Keratinocyte (primary cell): ENCODE results near the gene PPFIA1. TPM values are rescaled to one million over a fixed set of nuclear protein-coding genes. Genes with fewer than 3 reads are reported as not detected.

Experiments
- DNase-seq: peaks from one replicate; pipeline ENCODE4 v3.0.0-alpha.2; 2011; ENCODE audit warnings: low read depth, missing footprints, low spot score
- FAIRE-seq: peaks from 2 replicates; lab custom pipeline; 2011; peaks lifted over from hg19 to GRCh38; lab: Jason Lieb, UNC
- H2AFZ ChIP-seq: 2 replicates; pipeline ENCODE4 v1.6.0; 2012; ENCODE audit warnings: low read length, control low read depth, inconsistent platforms; ENCODE audit not compliant: control insufficient read depth
- H3K27ac ChIP-seq: 2 replicates; pipeline ENCODE4 v1.5.1; 2011; ENCODE audit warnings: low read length; ENCODE audit not compliant: control insufficient read depth, insufficient read depth
- H3K27me3 ChIP-seq: 3 replicates; pipeline ENCODE4 v1.6.0; 2011; ENCODE audit warnings: low read length; ENCODE audit not compliant: control insufficient read depth, insufficient read depth; ENCODE audit errors: extremely low read depth
- H3K36me3 ChIP-seq, 2 experiments: 2 replicates in 1 of 2; 3 replicates in 1 of 2; pipeline ENCODE4 v1.5.1; 2011; ENCODE audit warnings: low read length in 2 of 2, mild to moderate bottlenecking in 1 of 2; ENCODE audit not compliant: control insufficient read depth in 2 of 2, insufficient read depth in 2 of 2; ENCODE audit errors: extremely low read depth in 1 of 2
- H3K4me1 ChIP-seq: 3 replicates; pipeline ENCODE4 v1.5.1; 2011; ENCODE audit warnings: low read length; ENCODE audit not compliant: control insufficient read depth, insufficient read depth; ENCODE audit errors: extremely low read depth
- H3K4me2 ChIP-seq: 3 replicates; pipeline ENCODE4 v1.6.0; 2011; ENCODE audit warnings: low read depth, low read length; ENCODE audit not compliant: control insufficient read depth, insufficient read depth; ENCODE audit errors: extremely low read depth
- H3K4me3 ChIP-seq, 3 experiments: fragments of 200-600 bp in 1 of 3; sonication (generic) in 1 of 3; 2 replicates in 2 of 3; 3 replicates in 1 of 3; pipeline ENCODE4 v1.5.1; 2011 to 2016; ENCODE audit warnings: low read length in 3 of 3, mild to moderate bottlenecking in 3 of 3, control low read depth in 2 of 3, inconsistent platforms in 1 of 3, low read depth in 1 of 3, mixed read lengths in 1 of 3, mixed run types in 1 of 3, moderate library complexity in 1 of 3; ENCODE audit not compliant: control insufficient read depth in 2 of 3, insufficient read depth in 2 of 3; ENCODE audit errors: extremely low read depth in 1 of 3
- H3K79me2 ChIP-seq: 2 replicates; pipeline ENCODE4 v1.6.0; 2012; ENCODE audit warnings: low read length; ENCODE audit not compliant: control insufficient read depth, insufficient read depth
- H3K9ac ChIP-seq: 3 replicates; pipeline ENCODE4 v1.6.0; 2011; ENCODE audit warnings: low read length; ENCODE audit not compliant: control insufficient read depth, insufficient read depth; ENCODE audit errors: extremely low read depth
- H3K9me1 ChIP-seq: 3 replicates; pipeline ENCODE4 v1.6.0; 2011; ENCODE audit warnings: low read length; ENCODE audit not compliant: control insufficient read depth, insufficient read depth; ENCODE audit errors: extremely low read depth
- H3K9me3 ChIP-seq: 2 replicates; pipeline ENCODE4 v1.5.1; 2012; ENCODE audit warnings: low read depth, low read length; ENCODE audit not compliant: control insufficient read depth
- H4K20me1 ChIP-seq: 3 replicates; pipeline ENCODE4 v1.6.0; 2011; ENCODE audit warnings: low read length; ENCODE audit not compliant: control insufficient read depth, insufficient read depth; ENCODE audit errors: extremely low read depth
- EZH2 ChIP-seq: IDR thresholded peaks from one replicate; pipeline ENCODE4 v1.6.1; 2012; ENCODE audit warnings: inconsistent platforms, mild to moderate bottlenecking, low read length, moderate library complexity
- dilution Hi-C: fragments of 300-500 bp; cut with MboI; formaldehyde crosslinking; loops from one replicate; pipeline ENCODE4 v1.7.0; 2020; ENCODE audit warnings: low sequenced_read_pairs; ENCODE audit not compliant: extremely low pct_ligation_motif_present
- polyA minus RNA-seq, 3 experiments: library from RNA; depleted of rRNA, polyadenylated mRNA; stranded (reverse); fragments of >200 nt; gene quantifications; 1 replicate in 1 of 3; 2 replicates in 1 of 3; 3 replicates in 1 of 3; pipeline ENCODE4 v1.2.3, GENCODE V29; 2011
- polyA plus RNA-seq, 5 experiments: library from polyadenylated mRNA; depleted of rRNA in 3 of 5; stranded (reverse) in 3 of 5; stranded (forward) in 1 of 5; unstranded in 1 of 5; fragments of >200 nt; gene quantifications; 1 replicate in 1 of 5; 2 replicates in 3 of 5; 3 replicates in 1 of 5; pipeline versions ENCODE4 v1.2.1 to v1.2.3, GENCODE V29; 2011 to 2012; ENCODE audit warnings: missing spikeins in 2 of 5, low read depth in 1 of 5, low replicate concordance in 1 of 5
- TF ChIP-seq, protein P1 (sequence below), 3 experiments: IDR thresholded peaks in 1 of 3; conservative IDR thresholded peaks in 1 of 3; optimal IDR thresholded peaks in 1 of 3; 2 replicates in 2 of 3; 3 replicates in 1 of 3; pipeline versions ENCODE3 to v1.5.1; 2011; ENCODE audit warnings: low read length in 3 of 3, mild to moderate bottlenecking in 3 of 3, moderate library complexity in 2 of 3, control low read depth in 1 of 3, inconsistent platforms in 1 of 3; ENCODE audit not compliant: insufficient read depth in 2 of 3; ENCODE audit errors: extremely low read depth in 1 of 3

Gene PPFIA1
- polyA plus RNA-seq (27.6 to 34.7 TPM (median 27.9 TPM) in 3 replicates), polyA minus RNA-seq (45.3 to 78.4 TPM (median 67.7 TPM) in 3 replicates)
- 85.6 TPM for polyA plus RNA-seq (2011; ENCODE audit: low read depth)
- 21.7 and 22.9 TPM in 2 replicates for polyA plus RNA-seq (2011; cell fraction: cytosol; rRNA removed)
- 60.3 and 68.8 TPM in 2 replicates for polyA plus RNA-seq (2011; cell fraction: nucleus; rRNA removed)
- 18.9 and 22.5 TPM in 2 replicates for polyA plus RNA-seq (2012; ENCODE audit: low replicate concordance)
- polyA minus RNA-seq (2011; cell fraction: cytosol; rRNA and poly(A)+ RNA removed): 32.8 TPM
- 59.6 and 65.8 TPM in 2 replicates for polyA minus RNA-seq (2011; cell fraction: nucleus; rRNA and poly(A)+ RNA removed)

GRCh38 chr11:70270104-70270876 is at the start of gene PPFIA1:
TSS of gene PPFIA1 (plus strand) at chr11:70270690. CDS start at chr11:70272173, 1,483 bp downstream.
- peak within 1 kb of the TSS; percentile 68 for H3K27ac ChIP-seq
- no peaks in the 10 kb centered on the region for H3K9me3 ChIP-seq
- H3K27me3 ChIP-seq: peaks cover 5% of the 10 kb centered on the region
- peaks cover 9% of the 10 kb centered on the region for H3K4me1 ChIP-seq
- peak within 1 kb of the TSS; percentile 87 to 95 (median 91) for H3K4me3 ChIP-seq
- H3K4me2 ChIP-seq: peak within 1 kb of the TSS; percentile 91
- TF ChIP-seq EZH2: no peak
- TF ChIP-seq, protein P1, sequence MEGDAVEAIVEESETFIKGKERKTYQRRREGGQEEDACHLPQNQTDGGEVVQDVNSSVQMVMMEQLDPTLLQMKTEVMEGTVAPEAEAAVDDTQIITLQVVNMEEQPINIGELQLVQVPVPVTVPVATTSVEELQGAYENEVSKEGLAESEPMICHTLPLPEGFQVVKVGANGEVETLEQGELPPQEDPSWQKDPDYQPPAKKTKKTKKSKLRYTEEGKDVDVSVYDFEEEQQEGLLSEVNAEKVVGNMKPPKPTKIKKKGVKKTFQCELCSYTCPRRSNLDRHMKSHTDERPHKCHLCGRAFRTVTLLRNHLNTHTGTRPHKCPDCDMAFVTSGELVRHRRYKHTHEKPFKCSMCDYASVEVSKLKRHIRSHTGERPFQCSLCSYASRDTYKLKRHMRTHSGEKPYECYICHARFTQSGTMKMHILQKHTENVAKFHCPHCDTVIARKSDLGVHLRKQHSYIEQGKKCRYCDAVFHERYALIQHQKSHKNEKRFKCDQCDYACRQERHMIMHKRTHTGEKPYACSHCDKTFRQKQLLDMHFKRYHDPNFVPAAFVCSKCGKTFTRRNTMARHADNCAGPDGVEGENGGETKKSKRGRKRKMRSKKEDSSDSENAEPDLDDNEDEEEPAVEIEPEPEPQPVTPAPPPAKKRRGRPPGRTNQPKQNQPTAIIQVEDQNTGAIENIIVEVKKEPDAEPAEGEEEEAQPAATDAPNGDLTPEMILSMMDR (optimal IDR thresholded peaks at IDR 0.05 in 1 of 3, IDR thresholded peaks at IDR 0.05 in 1 of 3, conservative IDR thresholded peaks at IDR 0.05 in 1 of 3; ENCODE audit: extremely low read depth in 1 of 3, insufficient read depth in 2 of 3, low read length in 3 of 3): peak in 1 of 3 experiments; percentile 40
- H4K20me1 ChIP-seq: no peaks in the 10 kb centered on the region
- H2AFZ ChIP-seq: peak within 1 kb of the TSS; percentile 97
- H3K79me2 ChIP-seq: peaks cover 39% of the 10 kb centered on the region
- DNase-seq: peak; percentile 75
- dilution Hi-C loops: no loop called here
- no peaks in the 10 kb centered on the region for H3K9me1 ChIP-seq
- peaks cover 6 to 11% of the 10 kb centered on the region in 2 experiments for H3K36me3 ChIP-seq
- no peak for FAIRE-seq
- H3K9ac ChIP-seq: peak within 1 kb of the TSS; percentile 76

DNA sequence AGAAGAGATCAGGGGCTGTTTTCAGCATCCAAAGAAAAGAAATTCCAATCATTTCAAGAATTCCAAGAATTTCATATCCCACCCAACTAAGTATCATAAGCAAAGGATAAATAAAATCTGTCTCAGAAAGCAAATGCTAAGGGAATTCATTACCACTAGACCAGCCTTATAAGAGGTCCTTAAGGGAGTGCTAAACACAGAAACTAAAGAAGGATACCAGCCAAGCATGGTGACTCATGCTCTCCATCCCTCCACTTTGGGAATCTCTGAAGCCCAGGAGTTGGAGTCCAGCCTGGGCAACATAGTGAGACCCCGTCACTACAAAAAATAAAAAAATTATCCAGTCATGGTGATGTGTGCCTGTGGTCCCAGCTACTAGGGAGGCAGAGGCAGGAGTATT is 49.6 kb upstream of the PPFIA1 start:
- no peak overlapping the region for H3K9ac ChIP-seq
- H3K4me1 ChIP-seq: no peaks in the 10 kb centered on the region
- FAIRE-seq (no peak), DNase-seq (no peak)
- TF ChIP-seq, protein P1 (optimal IDR thresholded peaks at IDR 0.05 in 1 of 3, IDR thresholded peaks at IDR 0.05 in 1 of 3, conservative IDR thresholded peaks at IDR 0.05 in 1 of 3; ENCODE audit: extremely low read depth in 1 of 3, insufficient read depth in 2 of 3, low read length in 3 of 3): no peak
- TF ChIP-seq EZH2: no peak
- no peak overlapping the region for H3K4me3 ChIP-seq
- no peaks in the 10 kb centered on the region for H3K9me3 ChIP-seq
- no peaks in the 10 kb centered on the region for H3K36me3 ChIP-seq
- H3K27ac ChIP-seq: no peak overlapping the region
- H3K9me1 ChIP-seq: no peaks in the 10 kb centered on the region
- dilution Hi-C loops: no loop called here
- peaks cover 9% of the 10 kb centered on the region for H3K27me3 ChIP-seq
- H3K79me2 ChIP-seq: no peaks in the 10 kb centered on the region
- H2AFZ ChIP-seq: no peak overlapping the region
- no peaks in the 10 kb centered on the region for H4K20me1 ChIP-seq
- H3K4me2 ChIP-seq: no peak overlapping the region
